Fibroblast of skin of back (primary cell): ENCODE results near the gene NUP58.
"Not testable (repeated sequence)": the region's sequence is repeated elsewhere in the genome, so short reads cannot be mapped to it uniquely, and the experiment has no call there.

Experiments used
- DNase-seq: peaks from one replicate; pipeline ENCODE4 v3.0.0-alpha.2; 2013

The NUP58 gene

GRCh38 chr13:25306671-25307464 lies 5.4 kb downstream of the NUP58 start:
- DNase-seq, result no peak

GRCh38 chr13:25310891-25311290 lies 9.5 kb downstream of the NUP58 start:
- DNase-seq, result no peak

GRCh38 chr13:25318946-25319345 lies 17.5 kb downstream of the NUP58 start:
- peak; percentile 44 for DNase-seq

- DNase-seq, result no peak
Observed at GRCh38 chr13:25319771-25320170, 18.3 kb downstream of the NUP58 start.

- DNase-seq, result no peak
Observed at GRCh38 chr13:25324100-25324499, 22.7 kb downstream of the NUP58 start.

- peak; percentile 13 for DNase-seq
Observed at GRCh38 chr13:25329706-25330105, 28.3 kb downstream of the NUP58 start.

- peak; percentile 34 for DNase-seq
Observed at GRCh38 chr13:25330541-25330940, 29.1 kb downstream of the NUP58 start.

GRCh38 chr13:25335856-25336255 lies 34.4 kb downstream of the NUP58 start:
- no peak for DNase-seq

- no peak for DNase-seq
Observed at GRCh38 chr13:25345576-25345975, 44.2 kb downstream of the NUP58 start.

GRCh38 chr13:25347151-25347550 lies 45.7 kb downstream of the NUP58 start:
- DNase-seq, result no peak

GRCh38 chr13:25351404-25351803 lies 50.0 kb downstream of the NUP58 start:
- no peak for DNase-seq

- no peak for DNase-seq
Observed at GRCh38 chr13:25352230-25352629, 50.8 kb downstream of the NUP58 start.

- no peak for DNase-seq
Observed at GRCh38 chr13:25352806-25353205, 51.4 kb downstream of the NUP58 start.

GRCh38 chr13:25353344-25353743 lies 51.9 kb downstream of the NUP58 start:
- DNase-seq, result no peak

GRCh38 chr13:25354377-25354776 lies 53.0 kb downstream of the NUP58 start:
- no peak for DNase-seq

- not testable (repeated sequence) for DNase-seq
Observed at GRCh38 chr13:25360443-25360842, 59.0 kb downstream of the NUP58 start.

GRCh38 chr13:25365720-25366235 lies 64.4 kb downstream of the NUP58 start:
- no peak for DNase-seq

- DNase-seq, result no peak
Observed at GRCh38 chr13:25371158-25371874, 69.9 kb downstream of the NUP58 start.

GRCh38 chr13:25371875-25372283 lies 70.5 kb downstream of the NUP58 start, which contains the start of gene ATP8A2:
TSS of gene ATP8A2 (plus strand) at chr13:25371974. CDS start at chr13:25372213, 239 bp downstream.
- DNase-seq, result no peak

GRCh38 chr13:25372284-25373081 lies 71.1 kb downstream of the NUP58 start:
- DNase-seq, result no peak

GRCh38 chr13:25375727-25376358 lies 74.4 kb downstream of the NUP58 start:
- peak; percentile 36 for DNase-seq

- no peak for DNase-seq
Observed at GRCh38 chr13:25377244-25377962, 76.0 kb downstream of the NUP58 start.
